H1 (cell line): ENCODE data around the gene CDR2.

Experiments used
- CBX5 ChIP-seq: fragments of 300-800, 300-1000 bp; sonication (generic); IDR thresholded peaks from 2 replicates; pipeline ENCODE4 v1.7.1; 2016; ENCODE audit warnings: antibody characterized with exemption, low read length, low read depth
- CTCF ChIP-seq, 3 experiments: IDR thresholded peaks; 1 replicate in 2 of 3; 2 replicates in 1 of 3; pipeline versions ENCODE4 v1.5.1 to v1.6.1; 2011; ENCODE audit warnings: low read length in 3 of 3, mild to moderate bottlenecking in 3 of 3, inconsistent platforms in 2 of 3, low read depth in 1 of 3, moderate library complexity in 1 of 3; ENCODE audit not compliant: insufficient read depth in 1 of 3; ENCODE audit errors: control extremely low read depth in 1 of 3
- EP300 ChIP-seq, 2 experiments: IDR thresholded peaks; 1 replicate in 1 of 2; 2 replicates in 1 of 2; pipeline ENCODE4 v1.6.1; 2011 to 2012; ENCODE audit warnings: low read depth in 2 of 2, low read length in 2 of 2, mild to moderate bottlenecking in 2 of 2, borderline replicate concordance in 1 of 2, inconsistent platforms in 1 of 2, moderate library complexity in 1 of 2
- EZH2 ChIP-seq: fragments of 200-600 bp; sonication (generic); IDR thresholded peaks from 2 replicates; pipeline ENCODE4 v1.7.1; 2012; ENCODE audit warnings: low read depth, mild to moderate bottlenecking, moderate library complexity, low read length, inconsistent platforms; ENCODE audit not compliant: severe bottlenecking
- KDM1A ChIP-seq: fragments of 200-600, 300-600 bp; sonication (generic); IDR thresholded peaks from 2 replicates; pipeline ENCODE4 v1.7.1; 2016; ENCODE audit warnings: mild to moderate bottlenecking, low read length, borderline replicate concordance
- POLR2A ChIP-seq, 2 experiments: IDR thresholded peaks; 1 replicate in 1 of 2; 2 replicates in 1 of 2; pipeline ENCODE4 v1.6.1; 2011; ENCODE audit warnings: low read depth in 2 of 2, low read length in 2 of 2, mild to moderate bottlenecking in 2 of 2; ENCODE audit errors: control extremely low read depth in 1 of 2
- SIX5 ChIP-seq: IDR thresholded peaks from 2 replicates; pipeline ENCODE4 v1.6.1; 2011; ENCODE audit warnings: mild to moderate bottlenecking, low read depth, low read length
- SP4 ChIP-seq: IDR thresholded peaks from 2 replicates; pipeline ENCODE4 v1.6.1; 2012; ENCODE audit warnings: low read length, inconsistent platforms
- TAF1 ChIP-seq: IDR thresholded peaks from 2 replicates; pipeline ENCODE4 v1.6.1; 2011; ENCODE audit warnings: mild to moderate bottlenecking, low read depth, low read length
- YY1 ChIP-seq: IDR thresholded peaks from 2 replicates; pipeline ENCODE4 v1.6.1; 2011; ENCODE audit warnings: low read depth, mild to moderate bottlenecking, low read length
- TF ChIP-seq, protein P1 (sequence below): IDR thresholded peaks from 2 replicates; pipeline ENCODE4 v1.6.1; 2011; ENCODE audit warnings: low read depth, mild to moderate bottlenecking, low read length; ENCODE audit not compliant: insufficient read depth

- TF ChIP-seq EP300 (IDR thresholded peaks at IDR 0.05; ENCODE audit: borderline replicate concordance in 1 of 2, low read depth in 2 of 2, low read length in 2 of 2) (no peak), CTCF (IDR thresholded peaks at IDR 0.05; ENCODE audit: control extremely low read depth in 1 of 3, insufficient read depth in 1 of 3, low read depth in 1 of 3, low read length in 3 of 3) (no peak), POLR2A (IDR thresholded peaks at IDR 0.05; ENCODE audit: control extremely low read depth in 1 of 2, low read depth in 2 of 2, low read length in 2 of 2) (no peak), EZH2 (no peak), YY1 (no peak), KDM1A (no peak), SP4 (no peak), CBX5 (no peak), SIX5 (no peak), TAF1 (no peak)
- TF ChIP-seq, protein P1, sequence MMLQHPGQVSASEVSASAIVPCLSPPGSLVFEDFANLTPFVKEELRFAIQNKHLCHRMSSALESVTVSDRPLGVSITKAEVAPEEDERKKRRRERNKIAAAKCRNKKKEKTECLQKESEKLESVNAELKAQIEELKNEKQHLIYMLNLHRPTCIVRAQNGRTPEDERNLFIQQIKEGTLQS, result no peak
Measured at GRCh38 chr16:22373662-22374310, 633 bp downstream of the CDR2 start.
